ENCODE measurements around the gene TTC3.

GRCh38 chr21:37136744-37137143, 63.7 kb downstream of the TTC3 start:
- no peak for TF ChIP-seq POLR2A (IDR thresholded peaks at IDR 0.05; ENCODE audit: low read depth, low read length)
- no peak for TF ChIP-seq TAF1 (IDR thresholded peaks at IDR 0.05; ENCODE audit: borderline replicate concordance, low read depth, low read length)
- TF ChIP-seq POLR2AphosphoS5 (IDR thresholded peaks at IDR 0.05; ENCODE audit: low read depth, low read length) = no peak
